B cell (primary cell): ENCODE measurements around the gene PABPN1. TPM values are rescaled to one million over a fixed set of nuclear protein-coding genes. Genes with fewer than 3 reads are reported as not detected.

Experiments used
- ATAC-seq: fragments of 200-7000 bp; cut with Tn5 transposase; one replicate; pipeline ENCODE4 v1.10.0; 2021; ENCODE audit warnings: low read depth, mild to moderate bottlenecking, moderate number of reproducible peaks, moderate library complexity
- CTCF ChIA-PET: fragments of 350-600 bp; sonication (Branson Sonifier 250); formaldehyde crosslinking; loops from one replicate; lab custom pipeline; 2021; ENCODE audit warnings: antibody characterized with exemption, inconsistent platforms; lab: Charles Lee
- POLR2A ChIA-PET: fragments of 350-600 bp; sonication (Branson Sonifier 250); formaldehyde crosslinking; loops from one replicate; lab custom pipeline; 2021; ENCODE audit warnings: antibody characterized with exemption; lab: Charles Lee
- DNase-seq: peaks from one replicate; pipeline ENCODE4 v3.0.0; 2013
- H2AFZ ChIP-seq: 2 replicates; pipeline ENCODE4 v1.6.1; 2012; ENCODE audit warnings: mild to moderate bottlenecking, low read depth, low read length; ENCODE audit not compliant: insufficient read depth, poor library complexity, severe bottlenecking
- H3K27ac ChIP-seq, 2 donors: 1 replicate in 1 of 2; 2 replicates in 1 of 2; pipeline ENCODE4 v1.5.1; 2012 to 2013; ENCODE audit warnings: low read length in 2 of 2, mild to moderate bottlenecking in 2 of 2, moderate library complexity in 1 of 2
- H3K27me3 ChIP-seq, 4 experiments: fragments of 200-600 bp in 1 of 4; sonication (generic) in 1 of 4; replicated peaks in 1 of 4; 1 replicate in 2 of 4; 2 replicates in 2 of 4; pipeline versions ENCODE4 v1.6.1 to v1.7.0; 2013 to 2016; ENCODE audit warnings: low read length in 3 of 4, mild to moderate bottlenecking in 2 of 4, mixed read lengths in 1 of 4, moderate library complexity in 1 of 4; ENCODE audit not compliant: insufficient read depth in 4 of 4, control insufficient read depth in 3 of 4; ENCODE audit errors: control extremely low read depth in 1 of 4
- H3K36me3 ChIP-seq, 2 experiments: replicated peaks in 1 of 2; 1 replicate in 1 of 2; 2 replicates in 1 of 2; pipeline versions ENCODE4 v1.6.1 to v1.7.1; 2013; ENCODE audit warnings: low read length in 1 of 2; ENCODE audit not compliant: insufficient read depth in 2 of 2, control insufficient read depth in 1 of 2; ENCODE audit errors: control extremely low read depth in 1 of 2, extremely low read depth in 1 of 2
- H3K4me1 ChIP-seq, 2 donors: fragments of 200-600 bp in 1 of 2; sonication (generic) in 1 of 2; 1 replicate in 1 of 2; 2 replicates in 1 of 2; pipeline versions ENCODE4 v1.5.1 to v1.6.1; 2013 to 2017; ENCODE audit warnings: low read length in 2 of 2; ENCODE audit not compliant: control insufficient read depth in 2 of 2, insufficient read depth in 2 of 2
- H3K4me2 ChIP-seq: replicated peaks from 2 replicates; pipeline ENCODE3; 2012; ENCODE audit warnings: mild to moderate bottlenecking, low read depth, low read length; ENCODE audit not compliant: poor library complexity, severe bottlenecking
- H3K4me3 ChIP-seq, 5 experiments: fragments of 200-600 bp in 1 of 5; sonication (generic) in 1 of 5; 1 replicate in 3 of 5; 2 replicates in 2 of 5; pipeline versions ENCODE4 v1.5.1 to v1.7.0; 2011 to 2016; ENCODE audit warnings: low read length in 4 of 5, mild to moderate bottlenecking in 4 of 5, low read depth in 2 of 5, control low read depth in 1 of 5, moderate library complexity in 1 of 5; ENCODE audit not compliant: insufficient read depth in 1 of 5; ENCODE audit errors: control extremely low read depth in 1 of 5, extremely low read depth in 1 of 5
- H3K79me2 ChIP-seq: fragments of 200-600 bp; sonication (generic); one replicate; pipeline ENCODE4 v1.6.0; 2016; ENCODE audit warnings: low read length; ENCODE audit not compliant: control insufficient read depth, insufficient read depth
- H3K9ac ChIP-seq: fragments of 200-600 bp; sonication (generic); 2 replicates; pipeline ENCODE4 v1.6.1; 2017; ENCODE audit warnings: mild to moderate bottlenecking, low read length, moderate library complexity
- H3K9me3 ChIP-seq, 3 donors: one replicate each; pipeline versions ENCODE4 v1.6.1 to v1.7.1; 2013; ENCODE audit warnings: low read length in 2 of 3; ENCODE audit not compliant: control insufficient read depth in 2 of 3, insufficient read depth in 1 of 3; ENCODE audit errors: control extremely low read depth in 1 of 3
- H4K20me1 ChIP-seq: 2 replicates; pipeline ENCODE4 v1.6.0; 2012; ENCODE audit warnings: mild to moderate bottlenecking, low read length; ENCODE audit not compliant: insufficient read depth, control insufficient read depth, poor library complexity, severe bottlenecking
- H3K27ac Mint-ChIP-seq: one replicate; pipeline ENCODE4 v1.8.0; 2021; ENCODE audit warnings: mixed read lengths
- H3K27me3 Mint-ChIP-seq: one replicate; pipeline ENCODE4 v1.8.0; 2021; ENCODE audit warnings: mixed read lengths
- H3K4me1 Mint-ChIP-seq: one replicate; pipeline ENCODE4 v1.8.0; 2021; ENCODE audit warnings: mixed read lengths
- H3K4me3 Mint-ChIP-seq: one replicate; pipeline ENCODE4 v1.8.0; 2021; ENCODE audit warnings: mixed read lengths
- H3K9me3 Mint-ChIP-seq: one replicate; pipeline ENCODE4 v1.8.0; 2022; ENCODE audit warnings: mixed read lengths; ENCODE audit not compliant: insufficient read depth
- EZH2 ChIP-seq: IDR thresholded peaks from 2 replicates; pipeline ENCODE4 v1.6.1; 2012; ENCODE audit warnings: borderline replicate concordance, low read depth, mild to moderate bottlenecking, moderate library complexity, low read length; ENCODE audit not compliant: insufficient read depth, poor library complexity, severe bottlenecking
- WGBS: methylation state at CpG from one replicate; pipeline ENCODE4 v1.1.5; 2013; ENCODE audit warnings: missing lambda C conversion rate; ENCODE audit not compliant: insufficient coverage; 5-methylcytosine and 5-hydroxymethylcytosine counted together
- intact Hi-C: fragments of 100-400 bp; cut with micrococcal nuclease; formaldehyde crosslinking; loops from one replicate; pipeline ENCODE4 v1.10.0; 2022
- polyA plus RNA-seq: library from polyadenylated mRNA; depleted of rRNA; stranded (reverse); fragments of >200 nt; gene quantifications from 2 replicates; pipeline ENCODE4 v1.2.3, GENCODE V29; 2012
- total RNA-seq, 2 donors: library from RNA; stranded (reverse); fragments of 120-200 nt in 1 of 2; gene quantifications; 1 replicate in 1 of 2; 2 replicates in 1 of 2; pipeline versions ENCODE4 v1.2.3 to v1.2.4, GENCODE V29; 2013 to 2022
- TF ChIP-seq, protein P1 (sequence below): fragments of 200-600 bp; IDR thresholded peaks from one replicate; pipeline ENCODE4 v1.8.0; 2022; ENCODE audit warnings: antibody characterized with exemption, mild to moderate bottlenecking

Gene PABPN1
- total and polyA plus RNA-seq, 2 donors (not counting 1 experiment from before 2014, with no cell fraction given), result 283 to 293 TPM

DNA sequence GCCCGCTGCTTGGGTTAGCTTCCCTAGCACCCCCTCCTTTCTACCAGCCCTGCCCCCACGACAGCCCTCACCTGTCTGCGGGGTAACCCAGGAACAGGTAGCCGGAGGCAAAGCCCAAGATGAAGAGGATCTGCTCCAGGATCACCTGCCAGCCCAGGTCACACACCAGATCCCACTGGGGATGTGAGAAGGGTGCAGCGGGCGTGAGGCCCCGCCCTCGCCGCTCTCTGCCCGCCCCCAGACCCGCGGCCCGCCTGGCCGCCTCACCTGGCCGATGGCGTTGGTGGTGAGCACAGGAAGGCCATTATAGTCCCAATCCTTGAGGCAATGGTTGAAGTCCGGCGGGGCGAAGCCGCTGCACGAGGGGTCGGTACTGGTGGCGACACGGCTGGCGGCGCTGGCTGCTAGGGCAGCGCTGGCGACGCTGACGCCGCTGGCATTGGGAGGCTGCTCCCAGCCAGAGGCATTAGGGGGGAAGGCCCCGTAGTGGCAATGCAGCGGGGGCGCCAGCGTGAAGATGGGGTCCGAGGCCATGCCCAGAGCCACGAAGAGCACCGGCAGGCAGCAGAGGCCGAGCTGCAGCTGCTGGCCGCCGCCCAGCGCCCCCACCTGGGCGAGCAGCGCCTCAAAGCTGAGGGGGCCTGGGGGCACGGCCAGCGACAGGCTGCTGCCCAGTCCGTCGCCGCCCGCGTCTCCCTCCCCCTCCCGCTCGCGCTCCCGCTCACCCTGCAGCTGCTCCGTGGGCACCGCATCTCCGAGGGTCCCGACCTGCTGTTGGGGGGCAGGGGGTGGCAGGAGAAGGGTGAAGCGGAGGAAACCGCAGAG is 30.6 kb downstream of the PABPN1 start:
- H3K9me3 ChIP-seq, result peaks cover 0 to 4% (median 3%) of the 10 kb centered on the region in 3 donors
- no peak for ATAC-seq
- peaks cover 56% of the 10 kb centered on the region for H3K27me3 Mint-ChIP-seq
- H3K27me3 ChIP-seq, result peaks cover 0 to 57% (median 28%) of the 10 kb centered on the region in 4 experiments
- peak overlapping the region in 4 of 5 experiments; percentile 15 to 52 (median 44) for H3K4me3 ChIP-seq
- TF ChIP-seq EZH2, result no peak
- peaks cover 14% of the 10 kb centered on the region for H3K4me1 Mint-ChIP-seq
- peak; percentile 18 for DNase-seq
- H3K9me3 Mint-ChIP-seq, result no peaks in the 10 kb centered on the region
- H3K4me2 ChIP-seq, result peak overlapping the region; percentile 90
- no peak overlapping the region for H3K27ac ChIP-seq
- H2AFZ ChIP-seq, result peak overlapping the region; percentile 78
- peak overlapping the region; percentile 55 for H3K9ac ChIP-seq
- peak overlapping the region; percentile 85 for H3K4me3 Mint-ChIP-seq
- H3K79me2 ChIP-seq, result no peaks in the 10 kb centered on the region
- 19% methylated on average over 53 of the region's 61 CpGs for WGBS
- peaks cover 11 to 15% of the 10 kb centered on the region in 2 donors for H3K4me1 ChIP-seq
- no peaks in the 10 kb centered on the region for H3K36me3 ChIP-seq
- POLR2A ChIA-PET, result no interaction called here
- CTCF ChIA-PET, result no interaction called here
- intact Hi-C loops, result no loop called here
- no peaks in the 10 kb centered on the region for H4K20me1 ChIP-seq
- no peak overlapping the region for H3K27ac Mint-ChIP-seq

DNA sequence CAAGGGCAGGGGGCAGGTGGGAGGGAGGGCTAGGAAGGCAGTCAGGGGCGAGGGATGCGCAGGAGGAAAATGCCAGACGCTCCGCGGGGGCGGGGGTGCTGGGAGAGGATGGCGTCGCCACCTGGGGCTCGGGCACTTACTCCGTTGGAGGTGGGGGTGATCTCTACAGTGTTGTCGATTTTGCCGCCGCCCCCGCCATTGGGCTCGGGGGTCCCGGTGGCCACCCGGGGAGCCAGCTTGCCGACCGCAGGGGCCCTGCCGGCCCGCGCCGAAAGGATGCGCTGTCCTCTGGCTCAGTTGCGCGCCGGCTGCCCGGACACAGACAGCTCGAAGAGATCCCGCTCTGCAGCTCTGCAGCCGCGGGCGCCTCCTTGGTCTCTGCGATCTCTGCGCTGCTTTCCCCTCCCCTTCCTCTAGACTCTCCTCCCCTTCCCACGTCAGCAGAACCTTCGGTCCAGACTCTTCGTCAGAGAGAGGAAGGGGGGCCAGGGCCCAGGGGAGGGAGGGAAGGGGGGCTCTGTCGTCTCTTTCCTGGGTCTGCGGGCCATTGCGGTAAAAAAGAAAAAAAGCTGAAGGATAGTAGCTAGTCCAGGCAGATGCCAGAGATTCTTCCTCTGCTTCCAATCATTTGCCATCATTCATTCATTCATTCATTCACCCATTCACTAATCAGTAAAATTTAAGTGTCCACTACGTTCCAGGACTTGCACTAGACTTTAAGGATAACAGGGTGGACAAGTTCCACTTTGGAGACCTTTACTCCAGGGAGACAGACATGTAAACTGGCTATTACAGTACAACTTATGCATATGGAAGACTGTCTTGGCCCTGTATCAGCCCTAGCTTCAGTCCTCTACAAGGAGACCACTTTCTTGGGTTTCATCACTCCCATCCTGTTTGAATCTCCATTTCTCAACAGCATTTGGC is 31.5 kb downstream of the PABPN1 start, which contains the start of gene SLC22A17:
TSS of gene SLC22A17 (minus strand) at position 382 of the 927 bp plus-strand sequence.
- ChIA-PET POLR2A (no interaction called here), CTCF (interaction anchor here (2.6 kb wide), 1 partner anchor 27 kb away, joined by 12 read pairs; no protein-coding TSS in a partner anchor)
- under 1% methylated on average over 33 of the region's 42 CpGs for WGBS
- DNase-seq, result peak; percentile 60
- TF ChIP-seq, protein P1, sequence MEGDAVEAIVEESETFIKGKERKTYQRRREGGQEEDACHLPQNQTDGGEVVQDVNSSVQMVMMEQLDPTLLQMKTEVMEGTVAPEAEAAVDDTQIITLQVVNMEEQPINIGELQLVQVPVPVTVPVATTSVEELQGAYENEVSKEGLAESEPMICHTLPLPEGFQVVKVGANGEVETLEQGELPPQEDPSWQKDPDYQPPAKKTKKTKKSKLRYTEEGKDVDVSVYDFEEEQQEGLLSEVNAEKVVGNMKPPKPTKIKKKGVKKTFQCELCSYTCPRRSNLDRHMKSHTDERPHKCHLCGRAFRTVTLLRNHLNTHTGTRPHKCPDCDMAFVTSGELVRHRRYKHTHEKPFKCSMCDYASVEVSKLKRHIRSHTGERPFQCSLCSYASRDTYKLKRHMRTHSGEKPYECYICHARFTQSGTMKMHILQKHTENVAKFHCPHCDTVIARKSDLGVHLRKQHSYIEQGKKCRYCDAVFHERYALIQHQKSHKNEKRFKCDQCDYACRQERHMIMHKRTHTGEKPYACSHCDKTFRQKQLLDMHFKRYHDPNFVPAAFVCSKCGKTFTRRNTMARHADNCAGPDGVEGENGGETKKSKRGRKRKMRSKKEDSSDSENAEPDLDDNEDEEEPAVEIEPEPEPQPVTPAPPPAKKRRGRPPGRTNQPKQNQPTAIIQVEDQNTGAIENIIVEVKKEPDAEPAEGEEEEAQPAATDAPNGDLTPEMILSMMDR, result no peak
- no peak for TF ChIP-seq EZH2
- Histone ChIP-seq H3K9ac (peak within 1 kb of the TSS; percentile 55), H4K20me1 (no peaks in the 10 kb centered on the region), H2AFZ (peak within 1 kb of the TSS; percentile 78), H3K4me2 (peak within 1 kb of the TSS; percentile 90), H3K36me3 (no peaks in the 10 kb centered on the region), H3K4me1 (peaks cover 11 to 15% of the 10 kb centered on the region in 2 donors), H3K9me3 (peaks cover 0 to 4% (median 3%) of the 10 kb centered on the region in 3 donors), H3K4me3 (peak within 1 kb of the TSS in 4 of 5 experiments; percentile 15 to 52 (median 44)), H3K27me3 (peaks cover 0 to 57% (median 28%) of the 10 kb centered on the region in 4 experiments), H3K79me2 (no peaks in the 10 kb centered on the region), H3K27ac (no peak within 1 kb of the TSS)
- Mint-ChIP-seq H3K27me3 (peaks cover 59% of the 10 kb centered on the region), H3K9me3 (no peaks in the 10 kb centered on the region), H3K27ac (no peak within 1 kb of the TSS), H3K4me3 (peak within 1 kb of the TSS; percentile 85), H3K4me1 (peaks cover 14% of the 10 kb centered on the region)
- intact Hi-C loops, result no loop called here
- ATAC-seq, result peak; percentile 75
